HepG2 (cell line): ENCODE data around the gene CARD19. TPM values are rescaled to one million over a fixed set of nuclear protein-coding genes. Genes with fewer than 3 reads are reported as not detected.

Source experiments
- ETV6 ChIP-seq: sonication (generic); formaldehyde crosslinking; conservative IDR thresholded peaks from 2 replicates; pipeline ENCODE4 v1.4.0; 2020; ENCODE audit warnings: missing genetic modification reagents
- MTF2 ChIP-seq: sonication (generic); formaldehyde crosslinking; IDR thresholded peaks from 2 replicates; pipeline ENCODE4 v1.5.0; 2020; ENCODE audit warnings: missing genetic modification reagents, borderline replicate concordance
- NFKB2 ChIP-seq: sonication (generic); formaldehyde crosslinking; IDR thresholded peaks from 2 replicates; pipeline ENCODE4 v1.4.0; 2020; ENCODE audit warnings: missing genetic modification reagents, borderline replicate concordance
- PTBP1 ChIP-seq: fragments of 200-400 bp; formaldehyde crosslinking; IDR thresholded peaks from 2 replicates; pipeline ENCODE4 v1.6.1; 2018; ENCODE audit warnings: low read length, low read depth; ENCODE audit not compliant: poor library complexity, severe bottlenecking
- RBAK ChIP-seq: sonication (generic); formaldehyde crosslinking; IDR thresholded peaks from 2 replicates; pipeline ENCODE4 v1.5.1; 2020; ENCODE audit warnings: mild to moderate bottlenecking, missing genetic modification reagents
- RFXANK ChIP-seq: IDR thresholded peaks from 2 replicates; pipeline ENCODE4 v1.6.1; 2016
- SP4 ChIP-seq: sonication (generic); formaldehyde crosslinking; IDR thresholded peaks from 2 replicates; pipeline ENCODE4 v1.8.1; 2023; ENCODE audit warnings: mild to moderate bottlenecking, missing genetic modification reagents
- THYN1 ChIP-seq: sonication (generic); formaldehyde crosslinking; IDR thresholded peaks from 2 replicates; pipeline ENCODE4 v1.8.1; 2023; ENCODE audit warnings: low read depth, mild to moderate bottlenecking, moderate library complexity, missing genetic modification reagents, borderline replicate concordance
- ZNF264 ChIP-seq: sonication (generic); formaldehyde crosslinking; IDR thresholded peaks from 2 replicates; pipeline ENCODE4 v1.4.0; 2020; ENCODE audit warnings: missing genetic modification reagents
- ZNF296 ChIP-seq: sonication (generic); formaldehyde crosslinking; conservative IDR thresholded peaks from 2 replicates; pipeline ENCODE4 v1.5.0; 2020; ENCODE audit warnings: mild to moderate bottlenecking, missing genetic modification reagents
- ZNF878 ChIP-seq: sonication (generic); formaldehyde crosslinking; IDR thresholded peaks from 2 replicates; pipeline ENCODE4 v1.8.1; 2023; ENCODE audit warnings: mild to moderate bottlenecking, missing genetic modification reagents, moderate library complexity
- polyA plus RNA-seq, 8 experiments: library from polyadenylated mRNA; depleted of rRNA in 3 of 8; stranded (reverse) in 7 of 8; unstranded in 1 of 8; fragments of >200 nt; fragmentation: Illumina TruSeq in 4 of 8; extraction: Trizol in 4 of 8; gene quantifications; 2 replicates each; pipeline versions ENCODE4 v1.2.1 to v1.2.3, GENCODE V29; 2011 to 2016; ENCODE audit warnings: low read depth in 4 of 8, missing spikeins in 1 of 8, mixed read lengths in 1 of 8; ENCODE audit not compliant: insufficient read depth in 1 of 8
- total RNA-seq, 5 experiments: library from RNA; depleted of rRNA; stranded (reverse); fragments of >200 nt; fragmentation: Illumina TruSeq; extraction: Trizol; gene quantifications; 2 replicates each; pipeline ENCODE4 v1.2.3, GENCODE V29; 2016; ENCODE audit warnings: low read depth in 1 of 5
- TF ChIP-seq, protein P1 (sequence below): sonication (generic); formaldehyde crosslinking; IDR thresholded peaks from 2 replicates; pipeline ENCODE4 v1.5.1; 2020; ENCODE audit warnings: mild to moderate bottlenecking, missing genetic modification reagents, moderate library complexity
- TF ChIP-seq, protein P2 (sequence below): sonication (generic); formaldehyde crosslinking; IDR thresholded peaks from 2 replicates; pipeline ENCODE4 v1.5.0; 2020; ENCODE audit warnings: mild to moderate bottlenecking, missing genetic modification reagents
- TF ChIP-seq, protein P3 (sequence below): IDR thresholded peaks from 2 replicates; pipeline ENCODE4 v1.6.1; 2016; ENCODE audit warnings: missing genetic modification reagents, missing compliant biosample characterization
- TF ChIP-seq, protein P4 (sequence below): sonication (generic); formaldehyde crosslinking; IDR thresholded peaks from 2 replicates; pipeline ENCODE4 v1.4.0; 2020; ENCODE audit warnings: missing genetic modification reagents

The CARD19 gene
- total and polyA plus RNA-seq, 2 of the 13 experiments (the other 11 are each of a cell fraction or from before 2014, with no cell fraction given) = 18.4 to 47.2 TPM

DNA sequence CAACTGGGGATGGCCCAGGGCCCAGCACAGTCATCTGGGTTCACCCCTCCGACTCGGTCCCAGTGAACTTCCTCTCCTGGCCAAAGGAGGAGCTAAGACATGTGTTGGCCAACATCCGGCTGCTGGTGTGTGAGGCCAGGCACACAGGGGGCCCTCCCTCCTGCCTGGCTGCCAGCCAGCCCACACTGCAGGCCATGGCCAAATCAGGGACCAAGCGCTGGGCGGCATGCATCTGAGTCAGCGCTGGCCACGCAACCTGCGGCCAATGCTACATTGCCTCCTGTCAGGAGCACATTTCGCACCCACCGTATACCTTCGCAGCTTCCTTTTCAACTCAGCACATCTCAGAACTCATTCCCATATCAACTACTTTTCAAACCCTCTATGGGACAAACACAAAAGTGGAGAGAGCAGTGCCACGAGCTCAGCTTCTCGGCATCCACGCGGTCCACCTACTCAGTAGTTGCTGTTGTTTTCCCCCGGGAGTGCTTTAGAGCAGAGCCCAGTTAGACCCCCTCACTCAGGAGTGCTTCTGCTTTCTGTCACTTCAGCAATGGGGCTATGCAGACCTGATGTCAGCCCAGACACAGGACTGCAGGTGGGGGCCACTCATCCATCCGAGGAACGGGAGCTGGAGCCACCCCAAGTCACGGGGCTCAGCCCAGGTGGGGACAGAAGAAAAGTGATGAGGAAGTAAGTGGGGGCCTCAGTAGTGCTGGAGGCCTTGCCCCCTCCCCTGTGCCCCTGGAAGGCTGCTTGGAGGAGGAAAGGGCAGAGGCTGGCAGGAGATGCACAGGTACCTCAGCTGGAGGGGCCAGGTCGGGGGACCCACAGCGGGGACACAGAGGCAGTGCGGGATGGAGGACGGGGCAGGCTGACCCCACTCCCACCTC, 24.2 kb downstream of the CARD19 start (continued):
- TF ChIP-seq, protein P1, sequence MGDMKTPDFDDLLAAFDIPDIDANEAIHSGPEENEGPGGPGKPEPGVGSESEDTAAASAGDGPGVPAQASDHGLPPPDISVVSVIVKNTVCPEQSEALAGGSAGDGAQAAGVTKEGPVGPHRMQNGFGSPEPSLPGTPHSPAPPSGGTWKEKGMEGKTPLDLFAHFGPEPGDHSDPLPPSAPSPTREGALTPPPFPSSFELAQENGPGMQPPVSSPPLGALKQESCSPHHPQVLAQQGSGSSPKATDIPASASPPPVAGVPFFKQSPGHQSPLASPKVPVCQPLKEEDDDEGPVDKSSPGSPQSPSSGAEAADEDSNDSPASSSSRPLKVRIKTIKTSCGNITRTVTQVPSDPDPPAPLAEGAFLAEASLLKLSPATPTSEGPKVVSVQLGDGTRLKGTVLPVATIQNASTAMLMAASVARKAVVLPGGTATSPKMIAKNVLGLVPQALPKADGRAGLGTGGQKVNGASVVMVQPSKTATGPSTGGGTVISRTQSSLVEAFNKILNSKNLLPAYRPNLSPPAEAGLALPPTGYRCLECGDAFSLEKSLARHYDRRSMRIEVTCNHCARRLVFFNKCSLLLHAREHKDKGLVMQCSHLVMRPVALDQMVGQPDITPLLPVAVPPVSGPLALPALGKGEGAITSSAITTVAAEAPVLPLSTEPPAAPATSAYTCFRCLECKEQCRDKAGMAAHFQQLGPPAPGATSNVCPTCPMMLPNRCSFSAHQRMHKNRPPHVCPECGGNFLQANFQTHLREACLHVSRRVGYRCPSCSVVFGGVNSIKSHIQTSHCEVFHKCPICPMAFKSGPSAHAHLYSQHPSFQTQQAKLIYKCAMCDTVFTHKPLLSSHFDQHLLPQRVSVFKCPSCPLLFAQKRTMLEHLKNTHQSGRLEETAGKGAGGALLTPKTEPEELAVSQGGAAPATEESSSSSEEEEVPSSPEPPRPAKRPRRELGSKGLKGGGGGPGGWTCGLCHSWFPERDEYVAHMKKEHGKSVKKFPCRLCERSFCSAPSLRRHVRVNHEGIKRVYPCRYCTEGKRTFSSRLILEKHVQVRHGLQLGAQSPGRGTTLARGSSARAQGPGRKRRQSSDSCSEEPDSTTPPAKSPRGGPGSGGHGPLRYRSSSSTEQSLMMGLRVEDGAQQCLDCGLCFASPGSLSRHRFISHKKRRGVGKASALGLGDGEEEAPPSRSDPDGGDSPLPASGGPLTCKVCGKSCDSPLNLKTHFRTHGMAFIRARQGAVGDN (CRISPR knock-in tag) = peak; percentile 100
- TF ChIP-seq, protein P2, sequence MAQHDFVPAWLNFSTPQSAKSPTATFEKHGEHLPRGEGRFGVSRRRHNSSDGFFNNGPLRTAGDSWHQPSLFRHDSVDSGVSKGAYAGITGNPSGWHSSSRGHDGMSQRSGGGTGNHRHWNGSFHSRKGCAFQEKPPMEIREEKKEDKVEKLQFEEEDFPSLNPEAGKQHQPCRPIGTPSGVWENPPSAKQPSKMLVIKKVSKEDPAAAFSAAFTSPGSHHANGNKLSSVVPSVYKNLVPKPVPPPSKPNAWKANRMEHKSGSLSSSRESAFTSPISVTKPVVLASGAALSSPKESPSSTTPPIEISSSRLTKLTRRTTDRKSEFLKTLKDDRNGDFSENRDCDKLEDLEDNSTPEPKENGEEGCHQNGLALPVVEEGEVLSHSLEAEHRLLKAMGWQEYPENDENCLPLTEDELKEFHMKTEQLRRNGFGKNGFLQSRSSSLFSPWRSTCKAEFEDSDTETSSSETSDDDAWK (CRISPR knock-in tag) = no peak
- TF ChIP-seq ZNF296 (CRISPR knock-in tag) (peak; percentile 87), THYN1 (CRISPR knock-in tag) (no peak), RFXANK (CRISPR knock-in tag) (no peak), RBAK (CRISPR knock-in tag) (peak; percentile 61; the same call in 1 of the 2 replicates), PTBP1 (no peak), ETV6 (no peak), MTF2 (CRISPR knock-in tag) (no peak), ZNF878 (CRISPR knock-in tag) (peak; percentile 96), ZNF264 (peak; percentile 55), SP4 (CRISPR knock-in tag) (peak; percentile 54), NFKB2 (CRISPR knock-in tag) (peak; percentile 65; the same call in 1 of the 2 replicates)
- TF ChIP-seq, protein P3, sequence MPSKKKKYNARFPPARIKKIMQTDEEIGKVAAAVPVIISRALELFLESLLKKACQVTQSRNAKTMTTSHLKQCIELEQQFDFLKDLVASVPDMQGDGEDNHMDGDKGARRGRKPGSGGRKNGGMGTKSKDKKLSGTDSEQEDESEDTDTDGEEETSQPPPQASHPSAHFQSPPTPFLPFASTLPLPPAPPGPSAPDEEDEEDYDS (CRISPR knock-in tag) = peak; percentile 67
- TF ChIP-seq, protein P4, sequence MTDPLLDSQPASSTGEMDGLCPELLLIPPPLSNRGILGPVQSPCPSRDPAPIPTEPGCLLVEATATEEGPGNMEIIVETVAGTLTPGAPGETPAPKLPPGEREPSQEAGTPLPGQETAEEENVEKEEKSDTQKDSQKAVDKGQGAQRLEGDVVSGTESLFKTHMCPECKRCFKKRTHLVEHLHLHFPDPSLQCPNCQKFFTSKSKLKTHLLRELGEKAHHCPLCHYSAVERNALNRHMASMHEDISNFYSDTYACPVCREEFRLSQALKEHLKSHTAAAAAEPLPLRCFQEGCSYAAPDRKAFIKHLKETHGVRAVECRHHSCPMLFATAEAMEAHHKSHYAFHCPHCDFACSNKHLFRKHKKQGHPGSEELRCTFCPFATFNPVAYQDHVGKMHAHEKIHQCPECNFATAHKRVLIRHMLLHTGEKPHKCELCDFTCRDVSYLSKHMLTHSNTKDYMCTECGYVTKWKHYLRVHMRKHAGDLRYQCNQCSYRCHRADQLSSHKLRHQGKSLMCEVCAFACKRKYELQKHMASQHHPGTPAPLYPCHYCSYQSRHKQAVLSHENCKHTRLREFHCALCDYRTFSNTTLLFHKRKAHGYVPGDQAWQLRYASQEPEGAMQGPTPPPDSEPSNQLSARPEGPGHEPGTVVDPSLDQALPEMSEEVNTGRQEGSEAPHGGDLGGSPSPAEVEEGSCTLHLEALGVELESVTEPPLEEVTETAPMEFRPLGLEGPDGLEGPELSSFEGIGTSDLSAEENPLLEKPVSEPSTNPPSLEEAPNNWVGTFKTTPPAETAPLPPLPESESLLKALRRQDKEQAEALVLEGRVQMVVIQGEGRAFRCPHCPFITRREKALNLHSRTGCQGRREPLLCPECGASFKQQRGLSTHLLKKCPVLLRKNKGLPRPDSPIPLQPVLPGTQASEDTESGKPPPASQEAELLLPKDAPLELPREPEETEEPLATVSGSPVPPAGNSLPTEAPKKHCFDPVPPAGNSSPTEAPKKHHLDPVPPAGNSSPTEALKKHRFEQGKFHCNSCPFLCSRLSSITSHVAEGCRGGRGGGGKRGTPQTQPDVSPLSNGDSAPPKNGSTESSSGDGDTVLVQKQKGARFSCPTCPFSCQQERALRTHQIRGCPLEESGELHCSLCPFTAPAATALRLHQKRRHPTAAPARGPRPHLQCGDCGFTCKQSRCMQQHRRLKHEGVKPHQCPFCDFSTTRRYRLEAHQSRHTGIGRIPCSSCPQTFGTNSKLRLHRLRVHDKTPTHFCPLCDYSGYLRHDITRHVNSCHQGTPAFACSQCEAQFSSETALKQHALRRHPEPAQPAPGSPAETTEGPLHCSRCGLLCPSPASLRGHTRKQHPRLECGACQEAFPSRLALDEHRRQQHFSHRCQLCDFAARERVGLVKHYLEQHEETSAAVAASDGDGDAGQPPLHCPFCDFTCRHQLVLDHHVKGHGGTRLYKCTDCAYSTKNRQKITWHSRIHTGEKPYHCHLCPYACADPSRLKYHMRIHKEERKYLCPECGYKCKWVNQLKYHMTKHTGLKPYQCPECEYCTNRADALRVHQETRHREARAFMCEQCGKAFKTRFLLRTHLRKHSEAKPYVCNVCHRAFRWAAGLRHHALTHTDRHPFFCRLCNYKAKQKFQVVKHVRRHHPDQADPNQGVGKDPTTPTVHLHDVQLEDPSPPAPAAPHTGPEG = peak; percentile 64; the same call in 1 of the 2 replicates
